ENCODE results near the gene PI4KB. TPM values are rescaled to one million over a fixed set of nuclear protein-coding genes. Genes with fewer than 3 reads are reported as not detected.

The PI4KB gene
- total RNA-seq, 1 donor from 2014 or later, result 68.7 TPM

DNA sequence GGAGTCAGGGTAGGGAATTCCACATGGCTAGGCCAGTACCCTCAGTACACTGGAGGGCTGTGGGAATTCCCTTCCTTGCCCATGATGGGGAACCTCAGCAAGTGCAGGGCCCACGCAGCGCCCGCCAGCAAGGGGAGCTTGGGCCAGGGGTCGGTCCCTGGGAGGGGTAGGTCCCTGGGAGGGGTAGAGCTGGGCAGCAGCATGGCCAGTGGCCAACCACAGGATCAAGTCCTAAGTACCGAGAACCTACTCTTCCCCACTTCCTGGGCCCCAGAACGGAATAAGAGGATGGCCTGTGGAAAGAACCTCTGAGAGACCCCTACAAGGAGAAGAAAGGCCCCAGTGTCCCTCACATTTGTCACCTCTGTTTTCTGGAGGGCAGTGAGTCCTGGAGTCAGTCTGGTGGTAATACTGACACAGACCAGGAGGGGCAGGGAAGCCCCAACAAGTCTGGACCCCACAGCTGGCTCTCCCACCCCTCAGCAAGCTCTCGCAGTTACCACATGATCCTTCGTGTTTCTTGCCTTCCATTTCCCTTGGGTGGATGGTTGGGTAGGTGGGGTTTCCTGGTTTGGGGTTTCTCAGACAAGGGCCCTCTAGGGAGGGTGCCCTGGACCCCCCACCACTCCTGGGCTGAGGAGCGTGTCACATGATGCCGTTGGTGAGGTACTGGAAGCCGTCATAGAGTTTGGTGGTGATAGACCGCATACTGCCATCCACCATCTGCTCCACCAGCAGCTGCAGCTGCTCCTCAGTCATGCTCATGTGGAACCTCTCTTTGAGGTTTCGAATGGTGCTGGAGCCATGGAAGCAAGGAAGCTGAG, 34.8 kb downstream of the PI4KB start:
- Mint-ChIP-seq H3K4me3 (ENCODE audit: unreplicated experiment) (no peak overlapping the region), H3K27me3 (ENCODE audit: unreplicated experiment) (peaks cover 10% of the 10 kb centered on the region), H3K36me3 (ENCODE audit: unreplicated experiment) (no peaks in the 10 kb centered on the region), H3K27ac (ENCODE audit: unreplicated experiment) (peak overlapping the region; percentile 82), H3K9me3 (ENCODE audit: unreplicated experiment) (no peaks in the 10 kb centered on the region), H3K4me1 (ENCODE audit: low read depth, unreplicated experiment) (peaks cover 9% of the 10 kb centered on the region)
- no peak for DNase-seq
- peak; percentile 28 for TF ChIP-seq CTCF (IDR thresholded peaks at IDR 0.05; ENCODE audit: partially characterized antibody, unreplicated experiment)

- DNase-seq, result no peak
- no peak overlapping the region for H3K27ac Mint-ChIP-seq (ENCODE audit: unreplicated experiment)
- peaks cover 10% of the 10 kb centered on the region for H3K27me3 Mint-ChIP-seq (ENCODE audit: unreplicated experiment)
- peaks cover 4% of the 10 kb centered on the region for H3K36me3 Mint-ChIP-seq (ENCODE audit: unreplicated experiment)
- no peak for TF ChIP-seq CTCF (IDR thresholded peaks at IDR 0.05; ENCODE audit: partially characterized antibody, unreplicated experiment)
- H3K4me3 Mint-ChIP-seq (ENCODE audit: unreplicated experiment), result no peak overlapping the region
- peaks cover 11% of the 10 kb centered on the region for H3K4me1 Mint-ChIP-seq (ENCODE audit: low read depth, unreplicated experiment)
- peaks cover 1% of the 10 kb centered on the region for H3K9me3 Mint-ChIP-seq (ENCODE audit: unreplicated experiment)
These were observed 36.4 kb downstream of the PI4KB start for GRCh38 chr1:151290709-151291303.

DNA sequence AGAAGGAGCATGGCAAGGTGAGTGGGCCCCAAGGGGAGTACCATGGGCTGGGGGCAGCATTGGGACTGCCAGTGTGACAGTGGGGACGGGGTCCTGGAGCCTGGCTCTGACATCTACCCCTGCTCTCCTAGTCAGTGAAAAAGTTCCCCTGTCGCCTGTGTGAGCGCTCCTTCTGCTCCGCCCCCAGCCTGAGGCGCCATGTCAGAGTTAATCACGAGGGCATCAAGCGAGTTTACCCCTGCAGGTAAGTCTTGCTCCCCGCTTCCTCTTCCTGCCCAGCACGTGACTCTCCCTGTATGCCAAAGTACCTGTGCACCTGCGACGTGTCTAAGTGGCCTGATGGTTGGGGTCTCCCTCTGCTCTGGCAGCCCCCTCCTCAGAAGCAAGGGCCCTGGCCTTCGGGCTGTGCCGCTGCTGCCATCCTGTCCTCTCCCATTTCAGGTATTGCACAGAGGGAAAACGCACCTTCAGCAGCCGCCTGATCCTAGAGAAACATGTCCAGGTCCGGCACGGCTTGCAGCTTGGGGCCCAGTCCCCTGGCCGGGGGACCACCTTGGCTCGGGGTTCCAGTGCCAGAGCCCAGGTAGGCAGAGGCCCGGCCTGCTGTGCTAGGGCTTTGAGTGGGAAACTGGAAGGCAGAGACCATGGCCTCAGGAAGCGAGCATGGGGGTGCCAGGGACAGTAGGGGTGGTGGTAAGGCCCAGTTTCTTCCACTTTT, 37.1 kb downstream of the PI4KB start:
- Mint-ChIP-seq H3K36me3 (ENCODE audit: unreplicated experiment) (peaks cover 4% of the 10 kb centered on the region), H3K27ac (ENCODE audit: unreplicated experiment) (no peak overlapping the region)

DNA sequence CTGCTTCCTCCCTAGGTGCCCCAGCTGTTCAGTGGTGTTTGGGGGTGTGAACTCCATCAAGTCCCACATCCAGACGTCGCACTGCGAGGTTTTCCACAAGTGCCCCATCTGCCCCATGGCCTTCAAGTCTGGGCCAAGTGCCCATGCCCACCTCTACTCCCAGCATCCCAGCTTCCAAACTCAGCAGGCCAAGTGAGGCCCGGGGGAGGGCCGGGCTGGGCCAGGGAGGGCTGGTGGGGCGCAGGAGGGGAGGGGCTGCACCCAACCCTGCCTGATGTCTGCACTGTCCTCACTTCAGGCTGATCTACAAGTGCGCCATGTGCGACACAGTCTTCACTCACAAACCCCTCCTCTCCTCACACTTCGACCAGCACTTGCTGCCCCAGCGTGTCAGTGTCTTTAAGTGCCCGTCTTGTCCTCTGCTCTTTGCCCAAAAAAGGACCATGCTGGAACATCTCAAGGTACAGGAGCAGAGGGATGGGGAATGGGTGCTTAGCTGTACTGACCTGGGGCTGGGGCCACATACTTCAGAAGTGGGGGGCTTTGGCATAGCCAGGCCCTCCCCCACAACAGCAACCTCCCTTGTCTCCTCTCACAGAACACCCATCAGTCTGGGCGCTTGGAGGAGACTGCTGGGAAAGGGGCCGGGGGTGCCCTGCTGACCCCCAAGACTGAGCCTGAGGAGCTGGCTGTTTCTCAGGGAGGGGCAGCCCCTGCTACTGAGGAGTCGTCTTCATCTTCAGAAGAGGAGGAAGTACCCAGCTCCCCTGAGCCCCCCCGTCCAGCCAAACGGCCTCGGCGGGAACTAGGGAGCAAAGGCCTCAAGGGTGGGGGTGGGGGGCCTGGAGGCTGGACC, 37.9 kb downstream of the PI4KB start:
- peaks cover 13% of the 10 kb centered on the region for H3K4me1 Mint-ChIP-seq (ENCODE audit: low read depth, unreplicated experiment)
- H3K36me3 Mint-ChIP-seq (ENCODE audit: unreplicated experiment), result peaks cover 8% of the 10 kb centered on the region
- H3K4me3 Mint-ChIP-seq (ENCODE audit: unreplicated experiment), result no peak overlapping the region

More for the DNA sequence above, 37.1 kb downstream of the PI4KB start:
- Mint-ChIP-seq H3K4me3 (ENCODE audit: unreplicated experiment) (no peak overlapping the region), H3K27me3 (ENCODE audit: unreplicated experiment) (peaks cover 10% of the 10 kb centered on the region), H3K9me3 (ENCODE audit: unreplicated experiment) (peaks cover 1% of the 10 kb centered on the region), H3K4me1 (ENCODE audit: low read depth, unreplicated experiment) (peaks cover 11% of the 10 kb centered on the region)
- no peak for DNase-seq
- no peak for TF ChIP-seq CTCF (IDR thresholded peaks at IDR 0.05; ENCODE audit: partially characterized antibody, unreplicated experiment)

More for the DNA sequence above, 37.9 kb downstream of the PI4KB start:
- peaks cover 1% of the 10 kb centered on the region for H3K9me3 Mint-ChIP-seq (ENCODE audit: unreplicated experiment)
- no peak for TF ChIP-seq CTCF (IDR thresholded peaks at IDR 0.05; ENCODE audit: partially characterized antibody, unreplicated experiment)
- H3K27me3 Mint-ChIP-seq (ENCODE audit: unreplicated experiment), result peaks cover 12% of the 10 kb centered on the region
- no peak overlapping the region for H3K27ac Mint-ChIP-seq (ENCODE audit: unreplicated experiment)
- DNase-seq, result no peak
